IPS-NIHi7 (cell line): ENCODE measurements around the gene SCFD2.
"Not testable (repeated sequence)": the region's sequence is repeated elsewhere in the genome, so short reads cannot be mapped to it uniquely, and the experiment has no call there.

Experiments used
- DNase-seq: peaks from one replicate; pipeline ENCODE4 v3.0.0; 2012; ENCODE audit warnings: mixed read lengths; ENCODE audit errors: extremely low spot score

Gene SCFD2

DNA sequence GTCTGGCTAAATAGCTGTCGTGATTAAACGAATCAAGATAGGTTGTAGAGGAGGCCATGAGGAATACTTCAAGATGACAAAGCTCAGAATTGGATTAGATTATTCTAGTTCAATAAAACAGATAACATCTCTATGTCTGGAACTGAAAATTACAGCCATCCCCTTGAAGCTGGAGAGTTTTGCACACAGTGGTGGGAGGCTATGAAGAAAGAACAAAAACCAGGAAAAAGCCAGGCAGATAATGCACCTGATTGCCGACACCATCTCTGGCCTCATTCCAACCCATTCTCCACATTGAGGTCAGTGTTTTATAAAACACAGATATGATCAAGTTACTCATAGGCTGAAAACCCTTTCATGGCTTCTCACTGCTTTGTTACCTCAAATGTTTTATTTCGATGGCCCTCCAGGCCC is 315.5 kb downstream of the SCFD2 start:
- DNase-seq: no peak

GRCh38 chr4:53049528-53049927 is 316.3 kb downstream of the SCFD2 start:
- no peak for DNase-seq

DNA sequence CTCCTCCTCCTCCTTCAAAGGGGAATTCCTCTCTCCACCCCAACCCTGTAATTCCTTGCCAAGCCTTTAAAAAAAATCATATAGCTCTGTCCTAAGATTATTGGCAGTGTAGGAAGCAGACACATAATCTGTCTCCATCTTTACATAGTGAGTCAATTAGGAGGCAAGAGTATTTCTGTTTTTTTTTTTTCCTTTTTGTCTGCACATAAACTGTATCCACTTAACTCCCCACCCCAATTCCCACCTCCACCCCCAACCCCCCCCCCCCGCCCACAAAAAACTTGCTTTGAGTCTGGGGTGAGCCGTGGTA is 321.3 kb downstream of the SCFD2 start:
- no peak for DNase-seq

DNA sequence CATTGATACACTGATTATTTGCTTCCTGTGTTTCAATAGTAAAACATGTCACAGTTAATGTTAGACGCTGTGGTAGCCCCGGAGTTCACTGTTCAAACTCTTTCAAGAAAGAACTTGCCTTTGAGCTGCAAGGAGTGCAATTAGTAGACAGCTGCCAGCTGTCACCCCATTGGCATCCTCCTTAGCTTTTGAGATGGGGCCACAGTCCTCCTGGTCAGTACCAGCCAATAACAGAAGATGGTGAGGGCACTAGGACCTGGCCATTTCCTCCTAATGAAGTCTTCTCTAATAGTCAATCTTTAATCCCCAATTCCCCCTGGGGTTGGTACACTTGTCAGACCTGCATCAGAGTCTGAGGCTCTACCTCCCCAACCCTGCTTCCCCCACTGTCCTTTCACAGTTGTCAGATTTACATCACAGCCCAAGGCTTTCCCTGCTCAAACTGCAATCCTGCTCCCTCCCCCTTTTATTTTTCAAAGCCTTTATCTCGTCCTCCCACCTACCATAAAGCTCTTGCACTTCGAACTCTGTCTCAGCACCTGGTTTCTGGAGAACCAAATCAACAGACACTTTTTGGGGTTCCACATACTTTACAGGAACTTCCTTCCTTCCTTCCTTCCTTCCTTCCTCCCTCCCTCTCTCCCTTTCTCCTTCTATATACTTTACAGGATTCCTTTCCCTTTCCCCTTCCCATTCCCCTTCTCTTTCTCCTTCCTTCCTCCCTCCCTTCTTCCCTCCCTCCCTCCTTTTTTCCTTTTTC is 321.8 kb downstream of the SCFD2 start:
- DNase-seq: no peak

DNA sequence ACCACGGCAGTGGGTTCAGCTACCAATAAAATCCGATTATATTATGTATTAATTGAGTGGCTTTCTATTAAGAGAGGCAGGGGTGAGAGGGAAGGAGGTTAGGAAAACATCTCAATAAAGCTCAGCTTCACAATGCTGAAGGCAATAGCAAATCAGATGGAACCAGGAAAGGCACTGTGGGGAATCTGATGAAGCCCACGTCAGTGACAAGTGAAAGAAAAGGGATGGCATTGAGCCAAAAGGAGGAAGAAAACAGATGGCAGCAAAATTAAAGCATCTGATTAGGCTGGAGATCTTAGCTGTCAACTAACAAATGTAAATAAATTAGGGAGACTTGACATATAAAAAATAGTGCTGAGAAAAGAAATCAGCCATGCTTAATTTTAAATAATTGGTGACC is 322.8 kb downstream of the SCFD2 start:
- DNase-seq: no peak

- no peak for DNase-seq
Measured at GRCh38 chr4:53040851-53041250, 325.0 kb downstream of the SCFD2 start.

DNA sequence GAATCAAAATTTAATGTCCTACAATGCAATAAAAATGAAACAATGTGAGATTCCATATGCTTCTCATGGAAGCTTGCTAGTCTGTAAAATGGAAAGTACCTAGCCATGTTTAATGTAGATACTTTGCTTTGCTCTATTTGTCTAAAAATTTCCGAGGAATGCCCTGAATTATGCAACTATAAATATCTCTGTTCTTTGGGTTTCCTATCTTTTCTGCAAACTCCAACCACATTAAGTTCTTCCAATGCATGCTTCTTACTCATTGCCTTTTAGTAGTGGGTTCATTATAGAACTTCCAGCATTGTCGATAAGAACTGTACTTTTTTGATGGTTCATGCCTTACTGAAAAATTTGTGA is 325.4 kb downstream of the SCFD2 start:
- no peak for DNase-seq

- no peak for DNase-seq
Measured at GRCh38 chr4:53039741-53040458, 326.0 kb downstream of the SCFD2 start.

DNA sequence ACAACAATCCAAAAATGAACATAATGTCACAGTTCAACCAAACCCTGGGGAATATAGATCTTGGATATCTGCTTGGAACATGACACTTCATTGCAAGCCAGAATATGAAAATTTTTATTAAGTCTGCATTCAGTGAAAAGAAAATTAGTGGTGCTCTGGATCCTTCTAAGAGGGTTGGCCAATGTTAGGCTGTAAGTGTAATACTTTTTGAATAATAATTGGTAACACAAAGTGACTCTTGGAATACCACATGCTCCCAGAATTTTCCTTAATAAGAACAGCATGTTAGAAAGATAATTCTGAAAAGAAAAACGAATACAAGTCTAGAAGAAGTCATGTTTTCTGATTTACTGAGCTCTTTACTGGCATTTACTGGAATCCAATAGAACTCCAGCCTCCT is 328.0 kb downstream of the SCFD2 start:
- no peak for DNase-seq

- DNase-seq: not testable (repeated sequence)
Measured at GRCh38 chr4:53032908-53033307, 333.0 kb downstream of the SCFD2 start.

GRCh38 chr4:53026233-53026632 is 339.6 kb downstream of the SCFD2 start:
- no peak for DNase-seq

DNA sequence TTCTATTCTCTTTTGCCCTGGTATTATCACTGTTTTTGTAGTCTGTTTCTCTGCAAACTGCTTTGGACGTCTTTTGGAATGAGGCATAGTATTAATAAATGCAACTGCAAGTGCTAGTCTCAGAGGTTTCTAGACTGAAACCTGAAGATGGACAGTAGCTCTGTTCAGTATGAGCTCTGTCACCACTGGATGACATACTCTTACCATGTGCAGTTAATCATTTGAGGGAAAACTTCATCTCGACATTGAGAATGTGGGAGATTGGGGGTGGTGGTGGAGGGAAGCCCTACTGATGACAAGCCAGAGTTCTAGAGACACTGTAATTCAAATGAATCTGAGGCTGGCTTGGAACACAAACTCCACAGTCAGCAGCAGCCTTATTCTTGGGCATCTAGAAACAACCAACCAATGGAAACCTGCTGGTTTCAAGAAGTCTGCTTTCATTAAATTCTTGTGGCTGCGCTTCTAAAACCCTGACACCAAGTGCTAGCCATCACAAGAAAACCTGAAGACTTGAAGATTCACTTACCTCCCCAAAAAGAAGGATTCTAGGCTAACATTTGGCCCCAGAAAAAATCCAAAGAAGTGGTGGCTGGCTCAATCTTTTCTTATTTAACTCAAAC is 342.1 kb downstream of the SCFD2 start:
- no peak for DNase-seq

DNA sequence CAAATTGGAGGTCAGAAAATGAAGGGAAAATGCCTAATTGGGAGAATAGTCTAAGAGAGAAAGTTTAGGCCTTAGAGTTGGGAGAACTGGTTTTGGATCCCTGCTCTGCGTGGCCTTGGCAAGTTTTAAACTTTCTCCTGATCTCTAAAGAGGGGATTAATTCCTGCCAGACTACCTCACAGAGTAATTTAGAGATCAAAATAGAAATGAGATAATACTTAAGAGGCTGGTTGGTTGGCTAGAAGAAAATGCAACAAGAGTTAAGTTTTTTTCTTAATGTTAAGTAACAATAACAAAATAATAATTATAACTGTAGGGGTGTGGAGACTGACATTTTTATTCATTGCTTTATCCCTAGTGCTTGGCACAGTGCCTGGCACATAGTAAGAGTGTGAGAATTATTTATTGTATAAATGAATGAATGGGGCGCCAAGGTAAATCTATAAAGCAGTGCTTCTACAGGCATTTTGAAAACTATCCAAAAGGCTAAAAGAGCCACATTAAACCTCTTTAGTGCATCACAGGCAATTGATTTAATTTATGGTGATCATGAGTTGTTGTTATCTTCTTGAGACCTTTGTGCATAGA is 343.3 kb downstream of the SCFD2 start:
- DNase-seq: no peak

DNA sequence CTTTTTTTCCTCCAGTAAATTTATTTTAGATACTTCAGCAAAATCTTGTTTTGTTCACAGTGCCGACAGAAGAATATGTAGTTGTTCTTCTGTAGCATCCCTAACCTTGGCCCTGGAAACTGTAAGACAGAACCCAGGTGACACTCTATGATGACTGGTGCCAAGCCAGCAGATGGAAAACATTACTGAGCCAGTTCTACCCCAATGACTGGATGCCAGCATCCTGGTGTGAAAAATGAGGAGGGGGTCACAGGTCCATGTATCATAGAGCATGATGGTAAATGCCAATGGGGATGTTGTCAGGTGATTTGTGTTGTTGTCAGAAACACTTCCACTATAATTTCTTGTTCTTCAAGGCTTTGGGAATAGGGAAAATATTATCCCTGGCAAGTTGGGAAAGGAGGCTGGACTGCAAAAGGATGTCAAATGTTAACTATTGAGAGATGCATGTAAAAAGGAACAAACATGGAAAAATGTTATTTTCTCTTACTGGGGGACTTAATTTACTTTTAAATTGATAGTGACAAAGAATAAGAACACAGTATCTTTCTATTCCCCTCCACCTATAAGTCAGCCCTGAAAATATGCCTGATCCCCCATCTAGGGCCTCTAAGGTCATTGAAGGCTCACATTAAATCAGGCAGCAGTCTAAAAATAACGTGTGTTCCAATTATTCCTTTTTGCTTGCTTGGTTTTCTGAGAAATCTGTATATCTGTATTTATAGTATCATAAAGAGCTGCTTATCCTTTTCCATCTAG is 343.9 kb downstream of the SCFD2 start:
- DNase-seq: no peak

GRCh38 chr4:53019485-53020382 is 346.1 kb downstream of the SCFD2 start:
- no peak for DNase-seq

DNA sequence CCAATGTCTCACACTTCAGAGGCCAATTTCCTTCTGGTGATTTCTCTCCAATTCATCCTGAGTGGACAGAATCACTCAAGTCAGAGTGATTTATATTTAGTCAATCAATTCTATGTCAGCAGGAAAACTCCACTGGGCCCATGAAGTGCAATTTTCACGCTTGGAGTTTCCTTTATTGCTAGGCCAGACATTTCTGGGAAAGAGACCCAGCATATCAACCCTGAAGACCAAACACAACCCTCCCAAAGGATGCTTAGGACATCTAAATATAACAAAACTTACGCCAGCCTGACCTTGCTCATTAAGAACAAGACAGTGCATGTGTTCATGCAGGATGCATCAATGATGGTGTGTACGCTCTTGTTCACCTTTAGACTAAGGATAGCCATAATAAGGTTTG is 347.4 kb downstream of the SCFD2 start:
- DNase-seq: no peak

GRCh38 chr4:53016099-53016820 is 349.6 kb downstream of the SCFD2 start:
- no peak for DNase-seq

- peak; percentile 33 for DNase-seq
Measured at GRCh38 chr4:53015681-53016080, 350.2 kb downstream of the SCFD2 start.

GRCh38 chr4:53014881-53015280 is 351.0 kb downstream of the SCFD2 start:
- DNase-seq: no peak
